Gastrocnemius medialis (tissue), 4 donors: Measurements from ENCODE around the gene CNR2. TPM values are rescaled to one million over a fixed set of nuclear protein-coding genes. Genes with fewer than 3 reads are reported as not detected.

Experiments used
- ATAC-seq, 2 donors: fragments of 150-250 bp; one replicate each; pipeline ENCODE4 v1.9.1; 2016
- DNase-seq, 2 donors: peaks; one replicate each; pipeline ENCODE4 v3.0.0-alpha.2; 2019
- H3K27ac ChIP-seq, 4 donors: fragments of 200-600 bp; sonication (generic); 1 replicate in 1 of 4; 2 replicates in 3 of 4; pipeline ENCODE4 v1.5.1; 2016 to 2018; ENCODE audit warnings: mild to moderate bottlenecking in 2 of 4, moderate library complexity in 1 of 4
- H3K27me3 ChIP-seq, 3 donors: fragments of 200-600 bp; sonication (generic) in 2 of 3; 1 replicate in 1 of 3; 2 replicates in 2 of 3; pipeline versions ENCODE4 v1.5.1 to v1.6.0; 2016 to 2019; ENCODE audit warnings: mild to moderate bottlenecking in 1 of 3, moderate library complexity in 1 of 3
- H3K36me3 ChIP-seq, 2 donors: fragments of 200-600 bp; sonication (generic) in 1 of 2; one replicate each; pipeline ENCODE4 v1.5.1; 2017 to 2018
- H3K4me1 ChIP-seq, 2 donors: fragments of 200-600 bp; sonication (generic) in 1 of 2; one replicate each; pipeline ENCODE4 v1.5.1; 2016 to 2017; ENCODE audit warnings: mild to moderate bottlenecking in 2 of 2
- H3K4me3 ChIP-seq, 4 donors: fragments of 200-600 bp; sonication (generic) in 3 of 4; 1 replicate in 1 of 4; 2 replicates in 3 of 4; pipeline ENCODE4 v1.5.1; 2016 to 2019; ENCODE audit warnings: mild to moderate bottlenecking in 2 of 4
- H3K9me3 ChIP-seq, 3 donors: fragments of 200-600 bp; sonication (generic) in 2 of 3; 1 replicate in 1 of 3; 2 replicates in 2 of 3; pipeline ENCODE4 v1.5.1; 2016 to 2019
- CTCF ChIP-seq, 5 experiments: fragments of 450-650 bp in 3 of 5; fragments of 200-600 bp in 2 of 5; sonication (generic) in 2 of 5; IDR thresholded peaks in 4 of 5; conservative IDR thresholded peaks in 1 of 5; 1 replicate in 4 of 5; 2 replicates in 1 of 5; pipeline ENCODE4 v1.5.1; 2016 to 2019; ENCODE audit warnings: antibody characterized with exemption in 5 of 5, mild to moderate bottlenecking in 3 of 5, moderate library complexity in 3 of 5
- POLR2A ChIP-seq, 2 donors: fragments of 450-650 bp; IDR thresholded peaks; one replicate each; pipeline ENCODE4 v1.6.1; 2017; ENCODE audit warnings: antibody characterized with exemption in 2 of 2, mild to moderate bottlenecking in 2 of 2, moderate library complexity in 2 of 2
- in situ Hi-C, 4 donors: fragments of 200-750 bp; cut with MboI; loops; one replicate each; pipeline versions ENCODE4 v1.15.0 to v1.8.0; 2017; ENCODE audit warnings: low sequenced_read_pairs in 4 of 4
- intact Hi-C: fragments of 100-400 bp; cut with DNase I; formaldehyde crosslinking; loops from one replicate; pipeline ENCODE4 v1.15.1; 2023; ENCODE audit warnings: low total_unique reads
- total RNA-seq, 4 donors: library from RNA; depleted of rRNA; stranded (reverse); fragments of >200 nt; gene quantifications; one replicate each; pipeline versions ENCODE4 v1.1.0 to v1.2.3, GENCODE V29; 2016

CNR2 gene
- total RNA-seq: not detected

GRCh38 chr1:23913212-23913880, at the start of gene CNR2:
Gene CNR2 (minus strand): TSS chr1:23913362. CDS start chr1:23875617, 37,745 bp downstream.
- DNase-seq (no peak), ATAC-seq (no peak)
- no peak for TF ChIP-seq POLR2A (IDR thresholded peaks at IDR 0.05)
- TF ChIP-seq CTCF (IDR thresholded peaks at IDR 0.05 in 4 of 5, conservative IDR thresholded peaks at IDR 0.05 in 1 of 5): no peak
- no peaks in the 10 kb centered on the region for H3K27me3 ChIP-seq
- in situ Hi-C loops: no loop called here
- intact Hi-C loops: no loop called here
- no peak within 1 kb of the TSS for H3K4me3 ChIP-seq
- H3K27ac ChIP-seq: no peak within 1 kb of the TSS
- no peaks in the 10 kb centered on the region for H3K9me3 ChIP-seq
- H3K4me1 ChIP-seq: no peaks in the 10 kb centered on the region
- H3K36me3 ChIP-seq: no peaks in the 10 kb centered on the region

GRCh38 chr1:23960291-23961020, 47.3 kb upstream of the CNR2 start:
- in situ Hi-C loops: no loop called here
- no peak for TF ChIP-seq CTCF (IDR thresholded peaks at IDR 0.05 in 4 of 5, conservative IDR thresholded peaks at IDR 0.05 in 1 of 5)
- DNase-seq (no peak), ATAC-seq (peak; percentile 15)
- intact Hi-C loops: no loop called here
- Histone ChIP-seq H3K4me3 (peak overlapping the region; percentile 79 to 96 (median 85)), H3K27me3 (no peaks in the 10 kb centered on the region), H3K9me3 (no peaks in the 10 kb centered on the region), H3K27ac (peak overlapping the region; percentile 94 to 100 (median 98)), H3K36me3 (peaks cover 0 to 33% of the 10 kb centered on the region in 2 donors), H3K4me1 (peaks cover 25 to 43% of the 10 kb centered on the region in 2 donors)

GRCh38 chr1:23959461-23960290, 46.5 kb upstream of the CNR2 start, which contains the start of gene PNRC2:
Gene PNRC2 (plus strand): TSS chr1:23959828. CDS start chr1:23961458, 1,630 bp downstream.
- in situ Hi-C loops: no loop called here

More at GRCh38 chr1:23959461-23960290, 46.5 kb upstream of the CNR2 start, which contains the start of gene PNRC2:
- DNase-seq: peak; percentile 97 to 98
- intact Hi-C loops: loop anchor here (1.0 to 10.0 kb wide), 6 partner anchors 21 to 683 kb away; partner anchors contain the start of genes MYOM3, SRRM1 and SRSF10
- peak; percentile 87 to 91 for ATAC-seq
- peaks cover 0 to 29% of the 10 kb centered on the region in 2 donors for H3K36me3 ChIP-seq
- TF ChIP-seq CTCF (IDR thresholded peaks at IDR 0.05 in 4 of 5, conservative IDR thresholded peaks at IDR 0.05 in 1 of 5) (peak in 1 of 5 experiments; percentile 10), POLR2A (IDR thresholded peaks at IDR 0.05) (peak; percentile 94 to 97)
- no peaks in the 10 kb centered on the region for H3K9me3 ChIP-seq
- peak within 1 kb of the TSS; percentile 79 to 96 (median 85) for H3K4me3 ChIP-seq
- peak within 1 kb of the TSS; percentile 94 to 100 (median 98) for H3K27ac ChIP-seq
- H3K4me1 ChIP-seq: peaks cover 27 to 43% of the 10 kb centered on the region in 2 donors
- H3K27me3 ChIP-seq: no peaks in the 10 kb centered on the region
